Measurements from ENCODE around the gene NLGN2.

The NLGN2 gene

GRCh38 chr17:7380321-7380720 lies 27.3 kb upstream of the NLGN2 start:
- peak overlapping the region; percentile 38 to 66 for H3K4me3 ChIP-seq (ENCODE audit: low read length in 2 of 2)
- peaks cover 0 to 2% of the 10 kb centered on the region in 2 donors for H3K27me3 ChIP-seq (ENCODE audit: control insufficient read depth in 1 of 2, insufficient read depth in 2 of 2, low read length in 2 of 2)
- peak overlapping the region; percentile 8 to 55 for H3K9ac ChIP-seq (ENCODE audit: low read length in 2 of 2)

GRCh38 chr17:7380855-7381683 lies 26.6 kb upstream of the NLGN2 start, which contains the start of gene TNK1:
Gene TNK1, plus strand, starts transcription at chr17:7381089. Its CDS starts 1,838 bp downstream, at chr17:7382927.
- H3K36me3 ChIP-seq (ENCODE audit: control insufficient read depth in 2 of 2, insufficient read depth in 2 of 2, low read length in 2 of 2) = no peaks in the 10 kb centered on the region
- H3K4me3 ChIP-seq (ENCODE audit: low read length in 2 of 2) = peak within 1 kb of the TSS; percentile 38 to 66
- H3K4me1 ChIP-seq (ENCODE audit: control insufficient read depth, insufficient read depth, low read length) = peaks cover 32% of the 10 kb centered on the region
- peak within 1 kb of the TSS; percentile 15 to 55 for H3K9ac ChIP-seq (ENCODE audit: low read length in 2 of 2)
- peaks cover 0 to 2% of the 10 kb centered on the region in 2 donors for H3K27me3 ChIP-seq (ENCODE audit: control insufficient read depth in 1 of 2, insufficient read depth in 2 of 2, low read length in 2 of 2)
- no peaks in the 10 kb centered on the region for H3K9me3 ChIP-seq (ENCODE audit: control insufficient read depth in 2 of 2, low read length in 2 of 2)
- H3K27ac ChIP-seq (ENCODE audit: low read length) = peak within 1 kb of the TSS; percentile 6

More at GRCh38 chr17:7380321-7380720, 27.3 kb upstream of the NLGN2 start:
- H3K36me3 ChIP-seq (ENCODE audit: control insufficient read depth in 2 of 2, insufficient read depth in 2 of 2, low read length in 2 of 2) = no peaks in the 10 kb centered on the region
- peak overlapping the region; percentile 6 for H3K27ac ChIP-seq (ENCODE audit: low read length)
- H3K4me1 ChIP-seq (ENCODE audit: control insufficient read depth, insufficient read depth, low read length) = peaks cover 32% of the 10 kb centered on the region
- H3K9me3 ChIP-seq (ENCODE audit: control insufficient read depth in 2 of 2, low read length in 2 of 2) = no peaks in the 10 kb centered on the region

GRCh38 chr17:7382901-7383300 lies 24.7 kb upstream of the NLGN2 start:
- Histone ChIP-seq H3K9ac (ENCODE audit: low read length in 2 of 2) (no peak overlapping the region), H3K36me3 (ENCODE audit: control insufficient read depth in 2 of 2, insufficient read depth in 2 of 2, low read length in 2 of 2) (no peaks in the 10 kb centered on the region), H3K27ac (ENCODE audit: low read length) (no peak overlapping the region), H3K9me3 (ENCODE audit: control insufficient read depth in 2 of 2, low read length in 2 of 2) (no peaks in the 10 kb centered on the region), H3K27me3 (ENCODE audit: control insufficient read depth in 1 of 2, insufficient read depth in 2 of 2, low read length in 2 of 2) (peaks cover 0 to 2% of the 10 kb centered on the region in 2 donors), H3K4me1 (ENCODE audit: control insufficient read depth, insufficient read depth, low read length) (peaks cover 32% of the 10 kb centered on the region), H3K4me3 (ENCODE audit: low read length in 2 of 2) (no peak overlapping the region)

- Histone ChIP-seq H3K9ac (ENCODE audit: low read length in 2 of 2) (peak overlapping the region; percentile 4 to 47), H3K4me3 (ENCODE audit: low read length in 2 of 2) (peak overlapping the region; percentile 59 to 72), H3K27me3 (ENCODE audit: control insufficient read depth in 1 of 2, insufficient read depth in 2 of 2, low read length in 2 of 2) (peaks cover 0 to 2% of the 10 kb centered on the region in 2 donors)
Measured at GRCh38 chr17:7383371-7383741, 24.3 kb upstream of the NLGN2 start.

GRCh38 chr17:7383742-7384488 lies 23.7 kb upstream of the NLGN2 start:
- Histone ChIP-seq H3K4me3 (ENCODE audit: low read length in 2 of 2) (peak overlapping the region; percentile 59 to 72), H3K9ac (ENCODE audit: low read length in 2 of 2) (peak overlapping the region; percentile 47 to 48), H3K9me3 (ENCODE audit: control insufficient read depth in 2 of 2, low read length in 2 of 2) (no peaks in the 10 kb centered on the region), H3K36me3 (ENCODE audit: control insufficient read depth in 2 of 2, insufficient read depth in 2 of 2, low read length in 2 of 2) (no peaks in the 10 kb centered on the region), H3K27me3 (ENCODE audit: control insufficient read depth in 1 of 2, insufficient read depth in 2 of 2, low read length in 2 of 2) (peaks cover 0 to 2% of the 10 kb centered on the region in 2 donors), H3K27ac (ENCODE audit: low read length) (no peak overlapping the region), H3K4me1 (ENCODE audit: control insufficient read depth, insufficient read depth, low read length) (peaks cover 32% of the 10 kb centered on the region)

More at GRCh38 chr17:7383371-7383741, 24.3 kb upstream of the NLGN2 start:
- H3K4me1 ChIP-seq (ENCODE audit: control insufficient read depth, insufficient read depth, low read length) = peaks cover 32% of the 10 kb centered on the region
- H3K9me3 ChIP-seq (ENCODE audit: control insufficient read depth in 2 of 2, low read length in 2 of 2) = no peaks in the 10 kb centered on the region
- H3K27ac ChIP-seq (ENCODE audit: low read length) = no peak overlapping the region
- no peaks in the 10 kb centered on the region for H3K36me3 ChIP-seq (ENCODE audit: control insufficient read depth in 2 of 2, insufficient read depth in 2 of 2, low read length in 2 of 2)

- peak overlapping the region; percentile 59 to 72 for H3K4me3 ChIP-seq (ENCODE audit: low read length in 2 of 2)
- peaks cover 0 to 2% of the 10 kb centered on the region in 2 donors for H3K27me3 ChIP-seq (ENCODE audit: control insufficient read depth in 1 of 2, insufficient read depth in 2 of 2, low read length in 2 of 2)
- no peak overlapping the region for H3K27ac ChIP-seq (ENCODE audit: low read length)
- peaks cover 32% of the 10 kb centered on the region for H3K4me1 ChIP-seq (ENCODE audit: control insufficient read depth, insufficient read depth, low read length)
- H3K9me3 ChIP-seq (ENCODE audit: control insufficient read depth in 2 of 2, low read length in 2 of 2) = no peaks in the 10 kb centered on the region
- peaks cover 0 to 4% of the 10 kb centered on the region in 2 donors for H3K36me3 ChIP-seq (ENCODE audit: control insufficient read depth in 2 of 2, insufficient read depth in 2 of 2, low read length in 2 of 2)
- H3K9ac ChIP-seq (ENCODE audit: low read length in 2 of 2) = peak overlapping the region; percentile 47 to 48
Measured at GRCh38 chr17:7384489-7385081, 23.1 kb upstream of the NLGN2 start.

- Histone ChIP-seq H3K4me1 (ENCODE audit: control insufficient read depth, insufficient read depth, low read length) (peaks cover 18% of the 10 kb centered on the region), H3K27ac (ENCODE audit: low read length) (no peak overlapping the region), H3K4me3 (ENCODE audit: low read length in 2 of 2) (no peak overlapping the region), H3K27me3 (ENCODE audit: control insufficient read depth in 1 of 2, insufficient read depth in 2 of 2, low read length in 2 of 2) (no peaks in the 10 kb centered on the region), H3K9me3 (ENCODE audit: control insufficient read depth in 2 of 2, low read length in 2 of 2) (no peaks in the 10 kb centered on the region), H3K9ac (ENCODE audit: low read length in 2 of 2) (no peak overlapping the region), H3K36me3 (ENCODE audit: control insufficient read depth in 2 of 2, insufficient read depth in 2 of 2, low read length in 2 of 2) (peaks cover 6 to 16% of the 10 kb centered on the region in 2 donors)
Measured at GRCh38 chr17:7388856-7389255, 18.8 kb upstream of the NLGN2 start.

- no peak overlapping the region for H3K27ac ChIP-seq (ENCODE audit: low read length)
- peaks cover 6 to 16% of the 10 kb centered on the region in 2 donors for H3K36me3 ChIP-seq (ENCODE audit: control insufficient read depth in 2 of 2, insufficient read depth in 2 of 2, low read length in 2 of 2)
- no peak overlapping the region for H3K9ac ChIP-seq (ENCODE audit: low read length in 2 of 2)
Measured at GRCh38 chr17:7389924-7390910, 17.4 kb upstream of the NLGN2 start.

GRCh38 chr17:7391307-7391706 lies 16.3 kb upstream of the NLGN2 start:
- H3K9me3 ChIP-seq (ENCODE audit: control insufficient read depth in 2 of 2, low read length in 2 of 2) = no peaks in the 10 kb centered on the region
- H3K27me3 ChIP-seq (ENCODE audit: control insufficient read depth in 1 of 2, insufficient read depth in 2 of 2, low read length in 2 of 2) = no peaks in the 10 kb centered on the region
- H3K9ac ChIP-seq (ENCODE audit: low read length in 2 of 2) = peak overlapping the region in 1 of 2 donors; percentile 27
- peaks cover 6 to 16% of the 10 kb centered on the region in 2 donors for H3K36me3 ChIP-seq (ENCODE audit: control insufficient read depth in 2 of 2, insufficient read depth in 2 of 2, low read length in 2 of 2)
- peaks cover 20% of the 10 kb centered on the region for H3K4me1 ChIP-seq (ENCODE audit: control insufficient read depth, insufficient read depth, low read length)
- H3K27ac ChIP-seq (ENCODE audit: low read length) = no peak overlapping the region
- H3K4me3 ChIP-seq (ENCODE audit: low read length in 2 of 2) = no peak overlapping the region

More at GRCh38 chr17:7389924-7390910, 17.4 kb upstream of the NLGN2 start:
- Histone ChIP-seq H3K4me1 (ENCODE audit: control insufficient read depth, insufficient read depth, low read length) (peaks cover 20% of the 10 kb centered on the region), H3K4me3 (ENCODE audit: low read length in 2 of 2) (no peak overlapping the region), H3K9me3 (ENCODE audit: control insufficient read depth in 2 of 2, low read length in 2 of 2) (no peaks in the 10 kb centered on the region), H3K27me3 (ENCODE audit: control insufficient read depth in 1 of 2, insufficient read depth in 2 of 2, low read length in 2 of 2) (no peaks in the 10 kb centered on the region)
